Ureter (tissue), 1 donor: Measurements from ENCODE around the gene KDM6A. TPM values are rescaled to one million over a fixed set of nuclear protein-coding genes. Genes with fewer than 3 reads are reported as not detected.

Experiments
- total RNA-seq: library from RNA; stranded (reverse); gene quantifications from one replicate; pipeline ENCODE4 v1.2.4, GENCODE V29; 2023
- donor health status: DM: yes; HTN: yes; CAD: no.

The KDM6A gene
- total RNA-seq, 1 donor from 2014 or later, result 86.0 TPM

Other genes with a start within 250 kb of the KDM6A start
- gene DUSP21, start 29.2 kb upstream of the KDM6A start, total RNA-seq, result not detected